ENCODE results near the gene ANKRD35. TPM values are rescaled to one million over a fixed set of nuclear protein-coding genes. Genes with fewer than 3 reads are reported as not detected.

ANKRD35 gene
- total and polyA plus RNA-seq, 9 of the 15 experiments (the other 6 are each of a cell fraction or from before 2014, with no cell fraction given): 0.07 to 0.14 (median 0.07) TPM; not detected in 5

DNA sequence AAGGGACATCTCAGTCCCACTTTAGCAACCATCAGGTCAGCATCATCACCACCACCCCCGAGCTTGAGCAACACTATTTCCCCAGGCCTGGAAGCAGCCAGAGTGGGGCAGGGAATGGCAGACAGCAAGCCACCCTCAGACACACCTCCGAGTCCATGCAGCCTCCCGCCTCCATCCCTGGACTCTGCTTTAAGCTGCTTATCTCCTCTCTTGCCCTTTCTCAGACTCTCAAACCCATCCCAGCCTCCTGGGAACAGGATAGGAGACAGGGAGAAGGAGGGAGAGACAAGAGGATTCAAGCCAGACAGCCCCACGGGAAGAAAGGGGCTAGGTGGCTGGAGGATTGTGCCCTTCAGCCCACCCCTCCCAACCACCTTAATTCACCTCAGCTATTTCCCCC is 28.5 kb downstream of the ANKRD35 start:
- H3K9me1 ChIP-seq (ENCODE audit: control insufficient read depth, insufficient read depth, low read length): no peaks in the 10 kb centered on the region
- H4K20me1 ChIP-seq (replicated peaks; ENCODE audit: control insufficient read depth, insufficient read depth, low read length): no peaks in the 10 kb centered on the region
- intact Hi-C loops (cut with micrococcal nuclease) (no loop called here), in situ Hi-C loops (cut with MboI) (no loop called here)
- FAIRE-seq (no peak), DNase-seq (ENCODE audit: extremely low read depth in 1 of 4, low spot score in 3 of 4) (no peak), ATAC-seq (no peak)
- no peaks in the 10 kb centered on the region for H3K27me3 ChIP-seq (ENCODE audit: control insufficient read depth in 2 of 2, insufficient read depth in 2 of 2, low read length in 2 of 2)
- H3K4me3 ChIP-seq: no peak overlapping the region
- no peak for TF ChIP-seq PRMT5 (CRISPR knock-in tag; IDR thresholded peaks at IDR 0.05)
- TF ChIP-seq ZNF23 (CRISPR knock-in tag; IDR thresholded peaks at IDR 0.05): no peak
- TF ChIP-seq MTF1 (CRISPR knock-in tag; IDR thresholded peaks at IDR 0.05; ENCODE audit: borderline replicate concordance): no peak
- TF ChIP-seq CSDE1 (IDR thresholded peaks at IDR 0.05): no peak
- TF ChIP-seq, protein P1, sequence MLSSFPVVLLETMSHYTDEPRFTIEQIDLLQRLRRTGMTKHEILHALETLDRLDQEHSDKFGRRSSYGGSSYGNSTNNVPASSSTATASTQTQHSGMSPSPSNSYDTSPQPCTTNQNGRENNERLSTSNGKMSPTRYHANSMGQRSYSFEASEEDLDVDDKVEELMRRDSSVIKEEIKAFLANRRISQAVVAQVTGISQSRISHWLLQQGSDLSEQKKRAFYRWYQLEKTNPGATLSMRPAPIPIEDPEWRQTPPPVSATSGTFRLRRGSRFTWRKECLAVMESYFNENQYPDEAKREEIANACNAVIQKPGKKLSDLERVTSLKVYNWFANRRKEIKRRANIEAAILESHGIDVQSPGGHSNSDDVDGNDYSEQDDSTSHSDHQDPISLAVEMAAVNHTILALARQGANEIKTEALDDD (IDR thresholded peaks at IDR 0.05): no peak
- TF ChIP-seq ZNF384 (IDR thresholded peaks at IDR 0.05; ENCODE audit: low read depth, low read length): no peak
- no peak for TF ChIP-seq ZNF282 (CRISPR knock-in tag; IDR thresholded peaks at IDR 0.05)
- no peak for TF ChIP-seq CC2D1A (IDR thresholded peaks at IDR 0.05)
- ChIA-PET CTCF (ENCODE audit: low intra/inter-chr PET ratio) (no interaction called here), POLR2A (interaction anchor here (1.0 to 1.6 kb wide), 4 partner anchors 12 to 66 kb away, joined by 3 to 5 read pairs (median 4); partner anchors contain the start of genes NUDT17, POLR3C and RNF115)
- peaks cover 13% of the 10 kb centered on the region for H3K79me2 ChIP-seq (ENCODE audit: control insufficient read depth, insufficient read depth, low read length)
- no peak overlapping the region for H3K4me2 ChIP-seq (ENCODE audit: insufficient read depth, low read length)
- H3K9me3 ChIP-seq (replicated peaks; ENCODE audit: control insufficient read depth, insufficient read depth, low read depth, low read length): peaks cover 6% of the 10 kb centered on the region; the same call in 1 of the 2 replicates
- no TSS peak for BruUV-seq (replicated peaks)
- 67% methylated on average over 4 of the region's 4 CpGs for WGBS (ENCODE audit: insufficient coverage, low coverage, missing lambda C conversion rate)
- peaks cover 36% of the 10 kb centered on the region; the same call in 2 of the 3 replicates for H3K36me3 ChIP-seq (ENCODE audit: control insufficient read depth, insufficient read depth, low read length)
- H3K27ac ChIP-seq (ENCODE audit: extremely low read depth, low read depth, low read length): no peak overlapping the region
- H3K4me1 ChIP-seq (replicated peaks in 1 of 2; ENCODE audit: control insufficient read depth in 2 of 2, insufficient read depth in 2 of 2, low read length in 2 of 2): peaks cover 10 to 18% of the 10 kb centered on the region in 2 experiments; a peak in 4 of 5 replicates
- no peak overlapping the region for H3K9ac ChIP-seq (ENCODE audit: insufficient read depth in 1 of 2, low read depth in 2 of 2, low read length in 2 of 2)
- H2AFZ ChIP-seq (ENCODE audit: low read depth, low read length): no peak overlapping the region
